CD4-positive, alpha-beta T cell treated with Interferon gamma for 1 hour (primary cell): Measurements from ENCODE around the gene AGK.
"Not testable (repeated sequence)": the region's sequence is repeated elsewhere in the genome, so short reads cannot be mapped to it uniquely, and the experiment has no call there.

Source experiments
- DNase-seq: peaks from one replicate; pipeline ENCODE4 v3.0.0-alpha.2; 2020

Gene AGK

DNA sequence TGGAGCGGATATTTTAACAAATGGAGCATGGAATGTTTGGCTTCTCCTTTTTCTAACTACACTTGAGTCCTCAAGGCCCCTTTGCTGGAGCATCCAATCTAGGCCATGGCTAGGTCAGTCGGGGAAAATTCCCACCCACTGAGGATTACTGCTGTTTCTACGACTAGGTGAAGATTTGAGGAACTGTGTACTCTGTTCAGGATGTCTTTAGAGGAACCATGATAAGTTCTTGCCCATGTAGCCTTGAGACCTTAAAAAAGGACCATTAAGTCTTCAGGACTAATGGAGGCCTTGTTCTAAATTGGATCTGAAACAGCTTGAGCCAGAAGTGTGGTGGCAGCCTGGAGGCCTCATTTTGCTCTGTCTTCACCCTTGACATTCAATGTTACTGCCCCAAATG lies 6.2 kb downstream of the AGK start:
- DNase-seq, result no peak

DNA sequence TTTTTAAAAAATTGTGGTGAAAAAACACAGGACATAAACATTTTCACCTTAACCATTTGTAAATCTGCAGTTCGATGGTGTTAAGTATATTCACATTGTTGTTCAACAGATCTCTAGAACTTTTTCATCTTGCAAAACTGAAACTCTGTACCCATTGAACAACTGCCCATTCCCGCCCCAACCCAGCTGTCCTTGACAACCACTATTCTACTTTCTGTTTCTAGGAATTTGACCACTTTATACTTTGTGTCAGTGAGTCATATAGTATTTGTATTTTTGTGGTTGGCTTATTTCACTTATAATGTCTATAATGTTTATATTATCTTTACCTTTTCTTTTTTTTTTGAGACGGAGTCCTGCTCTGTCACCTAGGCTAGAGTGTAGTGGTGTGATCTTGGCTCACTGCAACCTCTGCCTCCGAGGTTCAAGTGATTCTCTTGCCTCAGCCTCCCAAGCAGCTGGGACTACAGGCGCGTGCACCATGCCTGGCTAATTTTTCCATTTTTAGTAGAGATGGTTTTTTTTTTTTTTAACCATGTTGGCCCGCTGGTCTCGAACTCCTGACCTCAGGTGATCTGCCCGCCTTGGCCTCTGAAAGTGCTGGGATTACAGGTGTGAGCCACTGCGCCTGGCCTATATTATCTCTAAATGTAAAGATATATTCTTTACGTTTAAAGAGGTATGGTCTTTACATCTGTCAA lies 6.8 kb downstream of the AGK start:
- DNase-seq, result not testable (repeated sequence)

DNA sequence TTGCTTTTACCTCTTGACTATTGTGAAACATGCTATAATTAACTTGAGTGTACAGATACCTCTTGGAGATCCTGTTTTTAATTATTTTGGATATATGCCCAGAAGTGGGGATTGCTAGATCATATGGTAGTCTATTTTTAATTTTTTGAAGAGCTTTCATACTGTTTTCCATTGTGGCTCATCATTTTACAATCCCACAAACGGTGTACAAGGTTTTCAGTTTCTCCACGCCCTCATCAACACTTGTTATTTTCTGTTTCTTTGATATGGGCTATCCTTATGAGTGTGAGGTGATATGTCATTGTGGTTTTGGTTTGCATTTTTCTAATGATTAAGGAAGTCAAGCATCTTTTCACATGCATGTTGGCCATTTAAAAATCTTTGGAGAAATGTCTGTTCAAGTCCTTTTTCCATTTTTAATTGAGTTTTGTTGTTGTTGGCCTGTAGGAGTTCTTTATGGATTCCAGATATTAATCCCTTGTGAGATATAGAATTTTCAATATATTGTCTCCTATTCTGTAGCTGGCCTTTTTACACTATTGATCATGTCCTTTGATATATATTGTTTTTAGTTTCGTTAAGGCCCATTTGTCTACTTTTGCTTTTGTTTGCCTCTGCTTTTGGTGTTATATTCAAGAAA lies 7.5 kb downstream of the AGK start:
- no peak for DNase-seq

DNA sequence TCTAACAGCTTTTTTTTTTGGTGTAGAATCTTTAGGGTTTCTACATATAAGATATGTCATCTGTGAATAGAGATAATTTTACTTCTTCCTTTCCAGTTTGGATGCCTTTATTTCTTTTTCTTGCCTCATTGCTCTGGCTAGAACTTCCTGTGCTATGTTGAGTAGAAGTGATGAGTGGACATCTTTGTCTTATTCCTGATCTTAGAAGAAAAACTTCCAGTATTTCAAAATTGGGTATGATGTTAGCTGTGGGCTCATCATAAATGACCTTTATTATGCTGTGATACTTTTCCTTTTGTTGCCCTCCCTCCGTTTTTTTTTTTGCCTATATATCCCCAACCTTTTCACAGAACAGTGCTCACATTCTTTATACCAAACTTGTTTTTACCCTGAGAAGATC lies 8.8 kb downstream of the AGK start:
- DNase-seq, result no peak

DNA sequence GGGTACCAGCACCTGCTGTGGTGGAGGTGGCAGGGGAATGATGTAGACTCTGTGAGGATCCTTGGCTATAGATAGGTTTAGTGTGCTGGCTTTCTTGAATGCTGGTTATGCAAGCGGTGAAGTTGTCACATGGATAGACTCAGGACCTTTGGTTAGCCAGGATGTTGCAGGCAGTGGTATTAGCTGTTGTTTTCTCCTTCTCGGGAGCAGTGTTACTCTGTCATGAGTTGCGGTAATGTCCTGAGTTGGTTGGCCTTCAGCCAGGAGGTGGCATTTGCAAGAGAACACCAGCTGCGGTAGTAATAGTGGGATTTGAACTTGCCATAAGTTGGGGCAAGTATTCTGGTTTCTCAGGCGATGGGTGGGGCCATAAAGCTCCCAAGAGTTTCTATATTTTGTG lies 10.8 kb downstream of the AGK start:
- DNase-seq, result no peak

DNA sequence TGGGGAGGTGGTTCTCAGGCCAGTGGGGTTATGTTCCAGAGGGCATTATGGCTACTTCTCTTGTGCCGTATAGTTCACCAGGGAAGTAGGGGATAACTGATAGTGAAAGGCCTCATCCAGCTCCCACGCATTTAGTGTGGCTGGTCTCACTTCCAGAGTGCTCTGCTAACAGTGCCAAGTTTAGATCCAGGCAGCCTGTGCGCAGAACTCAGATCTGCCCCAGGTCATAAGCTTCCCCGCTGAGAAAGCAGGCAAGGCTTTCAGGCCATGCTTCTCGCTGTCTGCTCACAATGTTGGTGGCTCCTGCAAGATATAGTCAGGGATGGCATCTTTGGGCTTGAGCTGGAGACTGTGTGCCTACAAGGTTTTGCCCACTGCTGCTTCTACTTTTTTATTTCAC lies 11.3 kb downstream of the AGK start:
- DNase-seq, result no peak

DNA sequence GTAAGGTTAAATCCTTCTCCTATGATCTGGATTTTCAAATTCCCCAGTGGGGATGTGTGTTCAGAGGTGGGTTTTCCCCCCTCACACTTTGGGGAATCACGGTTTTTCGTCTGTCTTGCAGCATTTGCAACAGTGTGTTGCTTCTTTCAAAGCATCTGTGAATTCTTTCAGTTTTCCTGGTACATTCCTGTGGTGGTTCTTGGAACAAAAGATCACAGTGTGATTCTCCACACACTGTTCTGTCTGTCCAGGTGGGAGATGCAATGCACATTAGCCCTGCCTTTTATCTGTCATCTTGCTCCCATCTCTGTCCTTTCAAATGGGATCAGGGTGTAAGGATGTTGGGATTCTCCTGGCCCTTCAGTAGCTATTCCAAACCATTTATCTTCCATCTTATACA lies 11.8 kb downstream of the AGK start:
- no peak for DNase-seq

DNA sequence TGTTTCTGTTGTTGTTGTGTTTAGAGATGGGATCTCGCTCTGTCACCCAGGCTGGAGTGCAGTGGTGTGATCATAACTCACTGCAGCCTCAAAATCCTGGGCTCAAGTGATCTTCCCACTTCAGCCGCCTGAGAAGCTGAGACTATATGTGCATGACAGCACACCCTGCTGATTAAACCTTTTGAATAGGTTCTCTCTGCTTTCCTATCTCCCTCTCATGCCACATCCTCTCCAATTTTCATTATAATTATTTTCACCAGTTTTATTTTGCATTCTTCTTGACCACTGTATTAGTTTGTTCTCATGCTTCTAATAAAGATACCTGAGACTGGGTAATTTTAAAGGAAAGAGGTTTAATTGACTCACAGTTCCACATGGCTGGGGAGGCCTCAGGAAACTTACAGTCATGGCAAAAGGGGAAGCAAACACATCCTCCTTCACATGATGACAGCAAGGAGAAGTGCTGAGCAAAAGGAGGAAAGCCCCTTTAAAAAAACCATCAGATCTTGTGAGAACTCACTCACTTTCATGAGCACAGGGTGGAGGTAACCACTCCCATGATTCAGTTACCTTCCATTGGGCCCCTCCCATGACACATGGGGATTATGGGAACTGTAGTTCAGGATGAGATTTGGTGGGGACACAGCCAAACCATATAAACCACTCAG lies 12.9 kb downstream of the AGK start:
- peak; percentile 10 for DNase-seq

DNA sequence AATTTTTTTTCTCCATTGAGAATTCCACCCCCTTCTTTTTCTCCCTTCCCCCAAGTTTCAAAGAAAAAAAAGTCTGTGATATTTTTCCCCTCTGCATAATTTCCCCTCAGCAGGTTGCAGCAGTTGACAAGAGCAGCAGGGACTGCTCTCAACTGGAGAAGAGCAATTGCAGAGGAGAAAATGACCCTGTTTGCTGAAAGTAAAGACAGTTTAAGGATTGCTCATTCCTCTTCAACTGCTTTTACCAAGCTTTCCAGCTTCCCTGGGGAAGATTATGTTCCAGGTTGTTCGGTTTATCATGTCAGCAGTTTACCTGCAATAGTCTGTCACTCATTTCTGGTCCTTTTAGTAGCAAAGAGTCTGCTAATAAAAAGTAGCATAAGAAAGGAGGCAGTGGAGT lies 16.2 kb downstream of the AGK start:
- DNase-seq, result no peak

DNA sequence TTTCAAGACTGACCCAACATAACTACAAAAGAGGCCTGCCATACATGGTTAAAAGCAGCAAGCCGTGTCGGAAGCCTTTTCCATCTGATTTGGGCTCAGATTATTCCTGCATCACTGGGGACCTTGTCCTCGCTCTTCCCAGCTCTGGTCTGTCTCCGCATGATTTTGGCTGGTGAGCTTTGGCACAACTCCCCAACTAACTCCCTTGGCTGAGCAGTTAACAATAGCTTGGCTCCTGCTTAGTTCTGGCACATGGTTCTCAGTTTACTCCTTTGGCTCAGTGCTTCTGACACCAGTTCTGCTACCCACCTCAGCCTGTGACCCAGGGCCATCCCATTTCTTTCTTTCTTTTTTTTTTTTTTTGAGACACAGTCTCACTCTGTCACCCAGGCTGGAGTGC lies 17.0 kb downstream of the AGK start:
- DNase-seq, result no peak

DNA sequence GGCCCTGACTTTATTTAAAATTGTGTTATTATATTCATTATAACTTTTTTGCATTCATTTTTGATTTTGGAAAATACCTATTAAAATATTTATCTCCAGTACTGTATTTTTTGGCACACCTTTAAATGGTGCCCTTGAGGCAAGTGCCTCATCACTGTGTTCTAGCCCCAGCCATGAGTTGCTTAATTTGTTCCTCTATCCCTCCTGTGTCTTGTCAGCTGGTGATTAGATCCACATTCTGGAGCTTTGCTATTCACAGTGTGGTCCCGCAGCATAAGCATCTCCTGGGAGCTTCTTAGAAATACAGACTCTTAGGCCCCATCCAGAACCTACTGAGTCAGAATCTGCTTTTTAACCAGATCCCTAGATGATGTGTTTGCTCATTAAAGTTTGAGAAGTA lies 19.8 kb downstream of the AGK start:
- no peak for DNase-seq

DNA sequence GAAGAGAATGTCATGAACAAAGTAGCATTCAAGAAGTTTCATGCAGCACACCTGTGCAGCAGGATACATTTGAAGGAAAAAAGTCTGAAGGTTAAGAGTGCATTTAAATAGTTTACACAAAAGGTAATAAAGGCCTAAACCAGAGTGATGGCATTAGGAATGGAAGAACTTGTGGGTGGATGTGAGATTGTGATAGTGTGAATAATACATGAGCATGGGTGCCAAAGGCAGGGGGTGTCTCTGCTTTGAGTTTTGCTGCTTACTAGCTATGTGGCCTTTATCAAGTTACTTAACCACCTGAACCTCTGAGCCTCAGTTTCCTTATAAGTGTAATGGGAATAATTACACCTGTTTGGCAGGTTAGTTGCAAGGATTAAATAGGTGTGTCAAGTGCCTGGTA lies 21.0 kb downstream of the AGK start:
- DNase-seq, result no peak

DNA sequence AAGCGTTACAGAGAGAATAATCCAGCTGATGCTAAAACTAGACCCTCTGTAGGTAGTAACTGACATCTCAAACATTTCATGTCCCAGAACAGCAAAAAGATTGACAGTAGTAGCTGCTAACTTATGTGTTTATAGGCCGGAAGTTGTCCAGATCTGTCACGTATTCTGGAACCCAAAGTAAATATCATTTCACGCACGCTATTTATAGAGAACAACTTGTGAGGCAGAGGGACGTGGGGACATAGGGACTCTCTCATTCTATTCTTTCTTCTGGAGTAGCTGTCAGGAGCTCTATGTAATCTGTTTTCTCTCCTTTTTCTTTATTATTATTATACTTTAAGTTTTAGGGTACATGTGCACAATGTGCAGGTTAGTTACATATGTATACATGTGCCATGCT lies 22.3 kb downstream of the AGK start:
- DNase-seq, result no peak

DNA sequence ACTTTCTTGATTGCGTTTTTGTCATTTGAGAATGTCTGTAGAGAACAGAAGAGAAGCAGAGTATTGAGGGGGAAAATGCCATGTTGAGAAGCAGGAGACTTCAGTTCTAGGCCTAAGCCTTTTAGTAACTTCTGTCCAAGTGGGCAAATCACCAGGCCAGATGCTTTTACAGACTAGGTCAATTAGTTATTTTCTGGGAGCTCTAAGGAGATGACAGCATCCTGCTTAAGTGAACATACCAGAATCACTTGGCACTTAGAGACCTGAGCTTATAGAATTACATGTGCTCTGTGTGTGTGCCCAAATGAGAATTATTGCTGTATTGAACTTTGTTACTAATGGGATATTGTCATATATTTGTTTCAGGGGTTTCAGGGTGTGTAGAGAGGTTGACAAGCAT lies 24.0 kb downstream of the AGK start:
- DNase-seq, result no peak

DNA sequence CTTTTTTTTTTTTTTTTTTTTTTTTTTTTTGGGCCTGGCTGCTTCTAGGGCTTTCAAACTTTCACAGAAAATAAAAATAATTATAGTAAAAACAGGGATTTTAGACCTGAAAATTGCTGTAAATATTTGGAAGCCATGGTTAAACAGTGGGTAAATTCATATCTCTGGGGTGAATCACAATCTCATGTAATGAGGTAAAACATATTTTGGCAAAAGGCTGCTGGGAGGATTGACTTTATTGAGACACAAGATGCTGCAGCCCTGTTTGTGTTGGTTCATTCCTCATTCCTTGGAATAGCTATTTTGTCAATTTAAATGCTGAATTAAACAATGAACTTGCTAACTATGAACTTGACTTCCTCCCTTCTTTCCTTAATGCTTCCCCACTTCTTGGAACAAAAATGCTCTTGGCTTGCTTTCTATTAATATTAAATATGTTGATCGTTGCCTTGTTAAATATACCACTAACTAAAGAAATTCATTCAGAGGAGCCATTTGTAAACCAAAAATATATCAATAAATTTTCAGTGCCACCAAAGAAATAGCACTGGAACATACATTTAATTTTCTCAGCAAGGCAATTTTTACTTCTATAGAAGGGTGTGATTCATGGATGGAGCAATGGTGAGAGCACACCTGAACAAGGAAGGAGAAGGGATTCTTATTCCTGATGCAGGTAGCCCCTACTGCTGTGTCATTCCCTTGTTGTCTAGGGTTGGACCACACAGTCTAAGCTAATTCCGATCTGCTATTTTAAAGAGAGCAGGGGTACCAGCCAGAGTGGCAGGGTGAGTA lies 24.6 kb downstream of the AGK start:
- no peak for DNase-seq

DNA sequence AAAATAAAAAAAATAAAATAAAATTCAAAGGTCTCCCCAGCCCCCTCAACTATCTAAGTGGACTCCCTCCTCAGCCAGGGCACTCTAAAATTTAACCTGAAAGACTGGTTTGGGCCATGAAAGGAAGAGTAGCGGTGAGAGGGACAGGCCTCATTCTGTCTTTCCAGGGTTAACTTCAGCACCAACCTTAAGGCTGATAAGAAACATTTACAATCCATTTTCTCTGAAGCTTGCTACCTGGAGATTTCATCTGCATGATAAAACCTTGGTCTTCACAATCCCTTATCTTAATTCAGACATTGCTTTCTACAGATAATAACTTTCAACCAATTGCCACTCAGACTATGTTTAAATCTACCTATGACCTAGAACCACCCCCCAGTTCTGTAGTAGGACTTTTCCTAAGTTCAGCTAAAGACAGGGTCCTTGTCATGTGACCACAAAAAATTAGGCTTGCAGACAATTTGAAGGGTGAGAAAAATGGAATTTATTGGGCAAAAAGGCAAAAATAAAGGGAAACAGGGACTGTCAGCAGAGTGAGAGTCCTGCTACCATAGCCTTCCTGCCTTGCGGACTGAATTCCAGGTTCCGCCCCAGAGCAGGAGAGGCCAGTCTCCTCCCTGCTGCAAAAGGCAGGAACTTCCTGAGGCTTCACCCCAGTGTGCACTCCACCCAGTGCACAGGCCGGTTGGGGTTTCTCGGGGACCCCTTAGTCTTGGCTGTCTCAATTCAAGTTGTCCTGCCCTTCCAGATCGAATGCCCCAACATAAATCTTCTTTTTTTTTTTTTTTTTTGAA lies 26.0 kb downstream of the AGK start:
- no peak for DNase-seq

DNA sequence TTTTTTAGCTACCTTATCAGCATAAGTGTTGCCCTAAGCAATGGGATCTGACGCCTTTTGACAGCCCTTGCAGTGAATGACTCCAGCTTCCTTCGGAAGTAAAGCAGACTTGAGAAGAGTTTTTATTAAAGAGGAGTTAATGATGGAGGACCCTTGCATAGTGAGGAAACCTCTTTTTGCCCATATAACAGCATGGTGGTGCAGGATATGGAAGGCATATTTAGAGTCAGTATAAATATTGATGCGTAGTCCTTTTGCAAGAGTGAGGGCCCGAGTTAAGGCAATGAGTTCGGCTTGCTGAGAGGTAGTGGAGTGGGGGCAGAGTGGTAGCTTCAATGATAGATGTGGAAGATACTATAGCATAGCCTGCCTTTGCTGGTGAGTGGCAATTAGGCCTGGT lies 28.7 kb downstream of the AGK start:
- DNase-seq, result not testable (repeated sequence)

DNA sequence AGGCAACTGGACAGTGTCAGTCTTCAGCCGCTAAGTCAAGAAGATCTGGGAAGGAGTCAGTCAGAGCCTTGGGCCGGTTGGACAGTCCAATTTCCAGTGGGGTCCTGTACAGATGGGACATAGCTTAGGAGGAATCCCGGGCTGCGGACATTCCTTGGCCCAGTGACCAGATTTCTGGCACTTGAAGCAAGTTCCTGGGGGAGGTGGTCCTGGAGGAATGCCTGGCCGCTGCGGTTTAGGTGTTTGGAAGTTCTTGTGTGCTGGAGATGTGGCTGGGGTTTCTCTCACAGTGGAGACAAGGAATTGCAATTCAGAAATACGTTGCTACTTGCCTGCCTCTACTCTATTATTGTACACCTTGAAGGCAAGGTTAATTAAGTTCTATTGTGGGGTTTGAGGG lies 30.9 kb downstream of the AGK start:
- not testable (repeated sequence) for DNase-seq

DNA sequence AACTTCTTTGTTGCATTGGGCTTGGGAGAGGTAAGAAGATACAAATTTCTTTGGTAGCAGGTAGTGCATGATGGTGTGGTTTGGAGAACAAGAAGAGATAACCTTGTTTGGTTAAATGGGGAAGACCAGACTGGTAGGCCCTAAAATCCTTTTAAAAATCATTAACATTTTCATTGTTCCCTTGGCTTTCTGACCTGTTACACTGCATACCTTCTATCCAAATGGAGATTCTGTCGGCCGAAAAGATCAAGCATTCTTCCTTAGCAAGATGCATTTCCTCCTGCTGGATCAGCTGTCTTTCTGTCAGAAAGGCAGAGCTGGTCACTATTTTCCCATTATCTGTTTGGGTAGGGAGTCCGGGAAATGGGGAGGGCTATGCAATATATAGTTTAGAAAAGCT lies 33.7 kb downstream of the AGK start:
- DNase-seq, result no peak

DNA sequence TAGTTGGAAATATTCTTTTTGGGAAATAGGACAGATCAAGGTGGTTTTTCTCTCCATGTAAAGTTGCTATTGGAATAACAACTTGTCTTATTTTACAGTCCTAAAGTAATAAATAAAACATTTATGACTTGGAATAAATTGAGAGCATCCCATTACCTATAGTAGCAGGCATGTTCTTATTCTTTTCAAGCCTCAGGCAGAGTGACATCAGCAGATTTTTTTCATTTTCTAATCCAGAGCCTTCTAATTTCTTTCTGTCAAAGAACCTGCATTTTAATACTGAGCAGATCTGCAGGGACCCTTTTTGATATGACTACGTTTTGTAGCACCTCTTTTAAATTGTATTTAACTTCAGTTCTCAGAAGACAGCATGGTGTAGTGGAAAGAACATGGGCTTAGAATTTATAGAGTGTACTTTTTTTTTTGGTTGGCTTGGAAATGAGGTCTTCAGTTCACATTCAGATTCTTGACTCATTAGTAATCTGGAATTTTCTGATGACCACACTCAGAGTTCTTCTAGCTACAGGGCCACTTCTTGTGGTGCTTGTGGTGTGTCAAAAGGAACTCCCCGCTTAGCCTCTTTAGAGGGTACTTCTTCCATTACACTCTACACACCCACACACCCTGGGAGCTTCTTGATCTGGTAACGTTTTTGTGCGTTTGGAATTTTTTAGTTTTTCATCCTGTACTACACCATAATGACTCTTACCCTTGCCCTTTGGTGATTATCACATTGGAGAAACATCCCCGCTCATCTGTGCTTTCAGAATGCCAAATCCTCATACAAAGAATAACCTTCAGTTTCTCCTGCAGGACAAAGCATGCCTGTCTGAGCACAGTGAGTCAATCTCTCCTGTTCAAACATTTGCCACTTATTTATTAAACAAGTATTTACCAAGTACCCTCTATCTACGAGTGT lies 34.6 kb downstream of the AGK start:
- DNase-seq, result no peak

DNA sequence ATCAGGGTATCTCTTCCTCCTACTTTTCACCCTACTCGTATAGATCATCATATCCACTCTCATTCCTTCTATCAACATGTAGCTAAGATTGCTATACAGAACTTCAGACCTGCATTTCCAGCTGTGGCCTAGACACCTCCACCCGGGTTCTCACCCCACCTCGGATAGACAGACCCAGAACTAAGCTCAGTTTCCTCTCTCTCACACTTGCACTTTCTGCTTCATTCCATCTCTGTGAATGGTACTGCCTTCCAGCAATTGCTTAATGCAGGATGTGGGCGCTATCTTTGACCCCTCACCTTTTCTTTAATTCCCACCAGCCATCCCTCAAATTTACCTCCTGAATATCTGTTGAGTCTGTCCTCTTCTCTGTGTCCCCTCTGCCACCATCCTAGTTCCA lies 35.7 kb downstream of the AGK start:
- DNase-seq, result no peak

DNA sequence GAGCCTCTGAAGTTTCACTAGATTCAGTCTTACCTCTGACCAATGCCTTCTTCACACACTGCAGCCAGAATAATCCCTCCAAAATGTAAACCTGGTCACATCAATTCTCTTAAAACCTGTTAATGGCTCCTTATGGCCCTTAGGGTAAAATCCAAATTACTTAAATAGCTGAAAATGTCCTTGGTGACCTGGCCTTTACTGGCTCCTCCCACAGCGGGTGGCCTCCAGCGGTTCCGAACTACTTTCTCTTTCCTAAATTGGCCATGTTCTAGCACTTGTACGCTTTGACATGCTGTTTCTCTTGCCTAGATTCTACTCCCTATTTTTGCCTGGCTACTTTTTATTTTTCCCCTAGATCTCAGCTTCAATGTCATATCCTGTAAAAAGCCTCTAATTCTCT lies 36.1 kb downstream of the AGK start:
- no peak for DNase-seq
